ENCODE results near the gene NUDCD2. TPM values are rescaled to one million over a fixed set of nuclear protein-coding genes. Genes with fewer than 3 reads are reported as not detected.
A peak's percentile ranks its signal among the peaks of the same experiment; 100 is the strongest.

Gene NUDCD2
- total and polyA plus RNA-seq, 9 of the 15 experiments (the other 6 are each of a cell fraction or from before 2014, with no cell fraction given) = 14.6 to 76.9 (median 32.5) TPM

DNA sequence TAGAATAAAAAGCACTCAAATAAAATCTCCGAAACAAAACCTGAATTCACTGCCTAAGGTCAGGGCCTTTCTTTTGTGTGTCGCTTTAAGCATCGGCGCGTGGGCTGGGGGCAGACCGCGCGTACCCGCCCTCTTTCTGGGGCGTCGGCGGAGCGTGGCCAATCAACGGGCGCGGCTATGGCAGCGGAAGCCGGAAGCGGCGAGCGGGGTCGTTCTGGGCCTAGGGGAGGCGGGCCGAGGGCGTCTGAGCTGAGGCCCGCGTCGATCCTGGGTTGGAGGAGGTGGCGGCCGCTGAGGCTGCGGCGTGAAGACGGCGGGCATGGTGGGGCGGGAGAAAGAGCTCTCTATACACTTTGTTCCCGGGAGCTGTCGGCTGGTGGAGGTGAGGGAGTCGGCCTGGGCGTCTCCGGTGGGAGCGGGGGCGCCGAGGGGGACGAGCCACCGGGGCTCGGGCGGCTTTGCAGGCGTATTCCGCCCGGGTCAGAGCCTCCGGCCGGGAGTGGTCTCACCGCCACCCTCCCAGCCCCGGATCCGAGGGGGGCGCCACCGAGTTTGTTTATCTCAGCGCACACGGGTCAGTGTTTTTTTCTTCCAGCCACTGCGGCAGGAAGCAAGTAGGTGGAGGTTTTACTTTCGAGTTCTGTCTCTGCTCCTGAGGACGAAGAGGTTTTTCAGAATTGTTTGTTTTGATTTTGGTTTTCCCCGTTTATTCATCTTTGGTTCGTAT is 45.6 kb upstream of the NUDCD2 start, which contains the start of gene MAT2B (continued):
- TF ChIP-seq PTTG1 (tag; IDR thresholded peaks at IDR 0.05; ENCODE audit: low read depth) (no peak), MIER1 (IDR thresholded peaks at IDR 0.05; ENCODE audit: low read depth) (no peak), ZNF174 (CRISPR knock-in tag; IDR thresholded peaks at IDR 0.05) (no peak), ZFP1 (CRISPR knock-in tag; IDR thresholded peaks at IDR 0.05) (no peak), TEAD1 (CRISPR knock-in tag; IDR thresholded peaks at IDR 0.05) (peak in 1 of 2 experiments; percentile 80; a peak in 2 of 4 replicates), PTRF (tag; IDR thresholded peaks at IDR 0.05) (no peak), SMARCB1 (IDR thresholded peaks at IDR 0.05; ENCODE audit: insufficient read length, low read depth) (no peak), ZNF263 (CRISPR knock-in tag; IDR thresholded peaks at IDR 0.05; ENCODE audit: borderline replicate concordance) (no peak; the same call in 1 of the 2 replicates), TCF7 (IDR thresholded peaks at IDR 0.05; ENCODE audit: borderline replicate concordance) (no peak), GTF2E2 (tag; IDR thresholded peaks at IDR 0.05) (no peak), DIDO1 (tag; IDR thresholded peaks at IDR 0.05; ENCODE audit: low read depth) (0 out of 2 replicates have a peak, but pooled peaks have one; percentile 13), HES1 (IDR thresholded peaks at IDR 0.05; ENCODE audit: low read depth) (no peak; the same call in 1 of the 2 replicates), TBP (optimal IDR thresholded peaks at IDR 0.05; ENCODE audit: low read depth, low read length) (peak; percentile 66), GATAD2A (IDR thresholded peaks at IDR 0.05) (no peak; the same call in 1 of the 2 replicates), BCL6 (CRISPR knock-in tag; IDR thresholded peaks at IDR 0.05) (no peak), SMARCE1 (IDR thresholded peaks at IDR 0.05) (peak; percentile 39), BCLAF1 (IDR thresholded peaks at IDR 0.05; ENCODE audit: borderline replicate concordance in 1 of 2, control insufficient read depth in 1 of 2, low read depth in 2 of 2, low read length in 1 of 2) (0 out of 4 replicates have a peak, but pooled peaks of 1 of the 2 experiments have one; percentile 20), MYC (IDR thresholded peaks at IDR 0.05; ENCODE audit: low read depth, low read length) (peak; percentile 82), MYC (CRISPR knock-in tag; IDR thresholded peaks at IDR 0.05; ENCODE audit: borderline replicate concordance, low read depth) (no peak), NONO (IDR thresholded peaks at IDR 0.05; ENCODE audit: low read depth in 2 of 2, low read length in 1 of 2) (peak; percentile 80 to 81), SMARCA4 (IDR thresholded peaks at IDR 0.05) (no peak)
- TF ChIP-seq, protein P1, sequence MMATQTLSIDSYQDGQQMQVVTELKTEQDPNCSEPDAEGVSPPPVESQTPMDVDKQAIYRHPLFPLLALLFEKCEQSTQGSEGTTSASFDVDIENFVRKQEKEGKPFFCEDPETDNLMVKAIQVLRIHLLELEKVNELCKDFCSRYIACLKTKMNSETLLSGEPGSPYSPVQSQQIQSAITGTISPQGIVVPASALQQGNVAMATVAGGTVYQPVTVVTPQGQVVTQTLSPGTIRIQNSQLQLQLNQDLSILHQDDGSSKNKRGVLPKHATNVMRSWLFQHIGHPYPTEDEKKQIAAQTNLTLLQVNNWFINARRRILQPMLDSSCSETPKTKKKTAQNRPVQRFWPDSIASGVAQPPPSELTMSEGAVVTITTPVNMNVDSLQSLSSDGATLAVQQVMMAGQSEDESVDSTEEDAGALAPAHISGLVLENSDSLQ (IDR thresholded peaks at IDR 0.05) = no peak; the same call in 1 of the 2 replicates
- TF ChIP-seq, protein P2, sequence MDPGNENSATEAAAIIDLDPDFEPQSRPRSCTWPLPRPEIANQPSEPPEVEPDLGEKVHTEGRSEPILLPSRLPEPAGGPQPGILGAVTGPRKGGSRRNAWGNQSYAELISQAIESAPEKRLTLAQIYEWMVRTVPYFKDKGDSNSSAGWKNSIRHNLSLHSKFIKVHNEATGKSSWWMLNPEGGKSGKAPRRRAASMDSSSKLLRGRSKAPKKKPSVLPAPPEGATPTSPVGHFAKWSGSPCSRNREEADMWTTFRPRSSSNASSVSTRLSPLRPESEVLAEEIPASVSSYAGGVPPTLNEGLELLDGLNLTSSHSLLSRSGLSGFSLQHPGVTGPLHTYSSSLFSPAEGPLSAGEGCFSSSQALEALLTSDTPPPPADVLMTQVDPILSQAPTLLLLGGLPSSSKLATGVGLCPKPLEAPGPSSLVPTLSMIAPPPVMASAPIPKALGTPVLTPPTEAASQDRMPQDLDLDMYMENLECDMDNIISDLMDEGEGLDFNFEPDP (CRISPR knock-in tag; IDR thresholded peaks at IDR 0.05) = no peak

Measured in K562 (cell line).